SU-DHL-6 (cell line): ENCODE results near the gene TEX13D.

Experiments
- H2AFZ ChIP-seq: fragments of 200-600 bp; sonication (generic); 2 replicates; pipeline ENCODE4 v1.6.1; 2014; ENCODE audit warnings: low read depth, mild to moderate bottlenecking, moderate library complexity, mixed read lengths, antibody characterized with exemption, low read length; ENCODE audit not compliant: severe bottlenecking
- H3F3A ChIP-seq: fragments of 200-600 bp; shearing (Covaris generic); 2 replicates; pipeline ENCODE4 v1.6.0; 2016; ENCODE audit warnings: antibody characterized with exemption, mild to moderate bottlenecking; ENCODE audit not compliant: insufficient read depth
- H3K27ac ChIP-seq: fragments of 200-600 bp; sonication (generic); 2 replicates; pipeline ENCODE4 v1.5.1; 2016; ENCODE audit warnings: low read depth, mild to moderate bottlenecking, low read length, moderate library complexity, mixed read lengths
- H3K27me3 ChIP-seq: fragments of 200-600 bp; sonication (generic), shearing (Covaris generic); 2 replicates; pipeline ENCODE4 v1.6.0; 2014; ENCODE audit warnings: mild to moderate bottlenecking, low read length
- H3K36me3 ChIP-seq: fragments of 200-600 bp; sonication (generic); 2 replicates; pipeline ENCODE4 v1.6.1; 2014; ENCODE audit warnings: mild to moderate bottlenecking, low read length, mixed read lengths
- H3K4me2 ChIP-seq: fragments of 300-600, 200-600 bp; shearing (Covaris generic), sonication (generic); 2 replicates; pipeline ENCODE4 v1.6.0; 2014; ENCODE audit warnings: low read length, low read depth, mild to moderate bottlenecking; ENCODE audit not compliant: poor library complexity, severe bottlenecking
- H3K4me3 ChIP-seq: fragments of 200-600 bp; sonication (generic); 2 replicates; pipeline ENCODE4 v1.5.1; 2014; ENCODE audit warnings: antibody characterized with exemption, low read length, mild to moderate bottlenecking, mixed read lengths; ENCODE audit not compliant: insufficient read depth, poor library complexity, severe bottlenecking
- H3K79me2 ChIP-seq: fragments of 200-600 bp; sonication (generic); 2 replicates; pipeline ENCODE4 v1.6.1; 2014; ENCODE audit warnings: mild to moderate bottlenecking, low read length, moderate library complexity; ENCODE audit not compliant: insufficient read depth
- H3K9ac ChIP-seq: fragments of 200-600 bp; sonication (generic); 2 replicates; pipeline ENCODE4 v1.7.0; 2014; ENCODE audit warnings: mild to moderate bottlenecking, low read length
- H3K9me2 ChIP-seq: fragments of 200-600 bp; sonication (generic); replicated peaks from 2 replicates; pipeline ENCODE4 v1.6.1; 2014; ENCODE audit warnings: low read length; ENCODE audit not compliant: insufficient read depth
- H3K9me3 ChIP-seq: fragments of 200-600 bp; sonication (generic); 2 replicates; pipeline ENCODE4 v1.6.1; 2014; ENCODE audit warnings: low read length, mixed read lengths; ENCODE audit not compliant: insufficient read depth
- H4K20me1 ChIP-seq: fragments of 200-600 bp; sonication (generic); 2 replicates; pipeline ENCODE4 v1.6.1; 2014; ENCODE audit warnings: low read depth, mild to moderate bottlenecking, antibody characterized with exemption, low read length, moderate library complexity, mixed read lengths
- EZH2phosphoT487 ChIP-seq: fragments of 200-600 bp; sonication (generic), shearing (Covaris generic); conservative IDR thresholded peaks from 2 replicates; pipeline ENCODE4 v1.6.1; 2018; ENCODE audit warnings: mild to moderate bottlenecking, antibody characterized with exemption, low read length, moderate library complexity, mixed read lengths
- TF ChIP-seq, protein P1 (sequence below): fragments of 200-600 bp; sonication (generic); IDR thresholded peaks from one replicate; pipeline ENCODE4 v1.5.1; 2017; ENCODE audit warnings: antibody characterized with exemption, mild to moderate bottlenecking, low read length, moderate library complexity; ENCODE audit not compliant: insufficient read depth, poor library complexity, severe bottlenecking

The TEX13D gene

DNA sequence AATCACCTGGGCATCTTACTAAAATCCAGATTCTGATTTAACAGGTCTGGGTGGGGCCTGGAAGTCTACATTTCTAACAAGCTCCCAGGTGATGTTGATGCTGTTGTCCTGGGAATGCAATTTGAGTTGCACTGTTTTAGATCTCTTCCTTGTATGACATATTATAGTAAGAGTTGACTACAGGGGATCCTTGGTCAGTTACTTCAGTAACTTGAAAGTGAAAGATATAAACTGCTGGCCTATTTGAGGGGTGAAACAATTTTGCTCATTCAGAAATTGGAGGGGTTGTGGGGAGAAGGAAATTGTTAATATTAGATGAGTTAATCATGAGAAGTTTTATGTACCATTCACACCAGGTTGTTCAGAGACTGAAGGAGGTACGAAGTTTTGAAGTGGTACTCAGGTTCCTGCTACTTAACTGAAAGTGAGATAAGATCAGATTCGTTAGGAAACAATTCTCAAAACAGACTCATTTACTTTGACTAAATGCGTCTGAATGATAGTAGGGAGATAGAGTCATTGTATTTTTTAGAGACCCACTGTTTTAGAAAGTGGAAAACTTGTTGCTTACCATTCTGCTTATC, 26.4 kb downstream of the TEX13D start:
- H3K4me2 ChIP-seq, result no peak overlapping the region
- H3K9me2 ChIP-seq, result no peaks in the 10 kb centered on the region
- no peaks in the 10 kb centered on the region for H3K79me2 ChIP-seq
- H3K9ac ChIP-seq, result no peak overlapping the region
- H3K27me3 ChIP-seq, result no peaks in the 10 kb centered on the region
- H4K20me1 ChIP-seq, result no peaks in the 10 kb centered on the region
- H2AFZ ChIP-seq, result no peak overlapping the region
- no peak for TF ChIP-seq EZH2phosphoT487
- TF ChIP-seq, protein P1, sequence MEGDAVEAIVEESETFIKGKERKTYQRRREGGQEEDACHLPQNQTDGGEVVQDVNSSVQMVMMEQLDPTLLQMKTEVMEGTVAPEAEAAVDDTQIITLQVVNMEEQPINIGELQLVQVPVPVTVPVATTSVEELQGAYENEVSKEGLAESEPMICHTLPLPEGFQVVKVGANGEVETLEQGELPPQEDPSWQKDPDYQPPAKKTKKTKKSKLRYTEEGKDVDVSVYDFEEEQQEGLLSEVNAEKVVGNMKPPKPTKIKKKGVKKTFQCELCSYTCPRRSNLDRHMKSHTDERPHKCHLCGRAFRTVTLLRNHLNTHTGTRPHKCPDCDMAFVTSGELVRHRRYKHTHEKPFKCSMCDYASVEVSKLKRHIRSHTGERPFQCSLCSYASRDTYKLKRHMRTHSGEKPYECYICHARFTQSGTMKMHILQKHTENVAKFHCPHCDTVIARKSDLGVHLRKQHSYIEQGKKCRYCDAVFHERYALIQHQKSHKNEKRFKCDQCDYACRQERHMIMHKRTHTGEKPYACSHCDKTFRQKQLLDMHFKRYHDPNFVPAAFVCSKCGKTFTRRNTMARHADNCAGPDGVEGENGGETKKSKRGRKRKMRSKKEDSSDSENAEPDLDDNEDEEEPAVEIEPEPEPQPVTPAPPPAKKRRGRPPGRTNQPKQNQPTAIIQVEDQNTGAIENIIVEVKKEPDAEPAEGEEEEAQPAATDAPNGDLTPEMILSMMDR, result no peak
- no peak overlapping the region for H3K4me3 ChIP-seq
- no peaks in the 10 kb centered on the region for H3K9me3 ChIP-seq
- no peaks in the 10 kb centered on the region for H3F3A ChIP-seq
- H3K27ac ChIP-seq, result no peak overlapping the region
- H3K36me3 ChIP-seq, result no peaks in the 10 kb centered on the region

DNA sequence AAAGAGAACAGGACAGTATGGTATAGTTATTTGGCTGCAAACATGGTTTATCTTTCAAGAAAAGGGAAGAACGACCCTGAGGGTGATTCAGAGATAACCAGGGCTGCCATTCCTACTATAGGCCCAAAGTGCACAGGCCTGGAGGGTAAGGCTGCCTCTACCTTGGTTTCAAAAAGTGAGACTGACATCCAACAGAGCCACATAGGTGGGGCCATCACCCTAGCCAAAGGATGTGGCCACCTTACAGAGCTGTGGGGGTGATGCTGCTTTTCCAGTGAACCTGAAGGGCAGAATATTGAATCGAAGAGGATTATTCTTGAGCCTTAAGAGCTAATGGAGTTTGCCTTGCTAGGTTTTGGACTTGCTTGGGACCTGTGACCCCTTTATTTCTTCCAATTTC, 29.6 kb downstream of the TEX13D start:
- Histone ChIP-seq H3K27me3 (no peaks in the 10 kb centered on the region), H4K20me1 (no peaks in the 10 kb centered on the region), H3K9ac (no peak overlapping the region), H3K27ac (no peak overlapping the region), H3F3A (no peaks in the 10 kb centered on the region), H3K36me3 (no peaks in the 10 kb centered on the region), H3K4me2 (no peak overlapping the region), H3K79me2 (no peaks in the 10 kb centered on the region), H3K4me3 (no peak overlapping the region), H3K9me3 (no peaks in the 10 kb centered on the region), H3K9me2 (no peaks in the 10 kb centered on the region), H2AFZ (no peak overlapping the region)
- TF ChIP-seq, protein P1, result no peak
- no peak for TF ChIP-seq EZH2phosphoT487

DNA sequence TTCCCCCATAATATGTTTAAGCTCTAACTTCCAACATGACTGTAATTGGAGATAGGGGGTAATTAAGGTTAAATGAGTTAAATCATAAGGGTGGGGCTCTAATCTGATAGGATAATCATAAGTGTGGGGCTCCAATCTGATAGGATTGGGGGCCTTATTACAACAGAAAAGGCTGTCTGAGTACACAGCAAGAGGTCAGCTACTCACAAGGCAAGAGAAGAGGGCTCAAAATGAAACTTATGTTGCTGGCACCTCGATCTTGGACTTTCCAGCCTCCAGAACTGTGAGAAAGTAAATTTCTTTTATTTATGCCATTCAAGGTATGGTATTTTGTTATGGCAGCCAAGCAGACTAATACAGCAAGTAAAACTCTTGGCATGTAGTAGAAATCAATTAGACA, 30.3 kb downstream of the TEX13D start:
- no peaks in the 10 kb centered on the region for H3K9me2 ChIP-seq
- H4K20me1 ChIP-seq, result no peaks in the 10 kb centered on the region
- no peaks in the 10 kb centered on the region for H3F3A ChIP-seq
- no peaks in the 10 kb centered on the region for H3K27me3 ChIP-seq
- no peaks in the 10 kb centered on the region for H3K36me3 ChIP-seq
- H3K27ac ChIP-seq, result no peak overlapping the region
- no peak for TF ChIP-seq EZH2phosphoT487
- TF ChIP-seq, protein P1, result no peak
- H3K4me3 ChIP-seq, result no peak overlapping the region
- H3K79me2 ChIP-seq, result no peaks in the 10 kb centered on the region
- no peaks in the 10 kb centered on the region for H3K9me3 ChIP-seq
- H3K4me2 ChIP-seq, result no peak overlapping the region
- no peak overlapping the region for H3K9ac ChIP-seq
- no peak overlapping the region for H2AFZ ChIP-seq
